H1 (cell line): ENCODE data around the gene IGF2BP3. TPM values are rescaled to one million over a fixed set of nuclear protein-coding genes. Genes with fewer than 3 reads are reported as not detected.

Source experiments
- CHD2 ChIP-seq: IDR thresholded peaks from 2 replicates; pipeline ENCODE4 v1.6.1; 2012; ENCODE audit warnings: low read length, improper control_type of control experiment
- polyA plus RNA-seq, 7 experiments: library from polyadenylated mRNA; depleted of rRNA in 3 of 7; stranded (reverse) in 5 of 7; unstranded in 2 of 7; fragments of >200 nt in 5 of 7; fragments of 200-250 nt in 2 of 7; gene quantifications; 1 replicate in 5 of 7; 2 replicates in 1 of 7; 4 replicates in 1 of 7; pipeline versions ENCODE4 v1.2.1 to v1.2.3, GENCODE V29; 2011 to 2013; ENCODE audit warnings: missing spikeins in 2 of 7, mixed read lengths in 2 of 7
- total RNA-seq: library from RNA; stranded (reverse); fragmentation: NEBNext Ultra II Directional; extraction: Animal tissue kit (Norgen Biotek cat#: 25700); gene quantifications from 2 replicates; pipeline ENCODE4 v1.2.1, GENCODE V29; 2021
- TF ChIP-seq, protein P1 (sequence below), 3 experiments: IDR thresholded peaks; 1 replicate in 2 of 3; 2 replicates in 1 of 3; pipeline versions ENCODE4 v1.5.1 to v1.6.1; 2011; ENCODE audit warnings: low read length in 3 of 3, mild to moderate bottlenecking in 3 of 3, inconsistent platforms in 2 of 3, low read depth in 1 of 3, moderate library complexity in 1 of 3; ENCODE audit not compliant: insufficient read depth in 1 of 3; ENCODE audit errors: control extremely low read depth in 1 of 3
- TF ChIP-seq, protein P2 (sequence below): IDR thresholded peaks from 2 replicates; pipeline ENCODE4 v1.6.1; 2011; ENCODE audit warnings: low read length, improper control_type of control experiment

Gene IGF2BP3
- total and polyA plus RNA-seq, 2 of the 8 experiments (the other 6 are each of a cell fraction or from before 2014, with no cell fraction given): 66.3 to 193 TPM

DNA sequence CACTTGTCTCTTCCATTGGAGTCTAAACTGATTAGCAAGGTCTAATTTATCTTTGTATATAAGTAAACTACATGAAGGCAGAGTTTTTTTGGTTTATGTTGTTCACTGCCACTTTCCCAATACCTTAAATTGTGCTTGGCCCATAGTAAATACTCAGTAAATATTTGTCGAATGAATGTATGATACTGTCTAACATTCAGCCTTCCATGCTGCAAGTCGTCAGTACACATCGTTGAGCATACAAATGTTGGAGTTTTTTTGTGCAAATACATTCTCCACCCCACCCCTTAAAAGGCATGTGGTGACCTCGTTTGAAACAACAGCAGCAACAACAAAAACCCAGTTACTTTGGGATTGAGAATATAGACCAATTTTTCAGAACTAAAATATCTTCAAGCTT is 17.4 kb upstream of the IGF2BP3 start (continued):
- TF ChIP-seq, protein P1, sequence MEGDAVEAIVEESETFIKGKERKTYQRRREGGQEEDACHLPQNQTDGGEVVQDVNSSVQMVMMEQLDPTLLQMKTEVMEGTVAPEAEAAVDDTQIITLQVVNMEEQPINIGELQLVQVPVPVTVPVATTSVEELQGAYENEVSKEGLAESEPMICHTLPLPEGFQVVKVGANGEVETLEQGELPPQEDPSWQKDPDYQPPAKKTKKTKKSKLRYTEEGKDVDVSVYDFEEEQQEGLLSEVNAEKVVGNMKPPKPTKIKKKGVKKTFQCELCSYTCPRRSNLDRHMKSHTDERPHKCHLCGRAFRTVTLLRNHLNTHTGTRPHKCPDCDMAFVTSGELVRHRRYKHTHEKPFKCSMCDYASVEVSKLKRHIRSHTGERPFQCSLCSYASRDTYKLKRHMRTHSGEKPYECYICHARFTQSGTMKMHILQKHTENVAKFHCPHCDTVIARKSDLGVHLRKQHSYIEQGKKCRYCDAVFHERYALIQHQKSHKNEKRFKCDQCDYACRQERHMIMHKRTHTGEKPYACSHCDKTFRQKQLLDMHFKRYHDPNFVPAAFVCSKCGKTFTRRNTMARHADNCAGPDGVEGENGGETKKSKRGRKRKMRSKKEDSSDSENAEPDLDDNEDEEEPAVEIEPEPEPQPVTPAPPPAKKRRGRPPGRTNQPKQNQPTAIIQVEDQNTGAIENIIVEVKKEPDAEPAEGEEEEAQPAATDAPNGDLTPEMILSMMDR (IDR thresholded peaks at IDR 0.05; ENCODE audit: control extremely low read depth in 1 of 3, insufficient read depth in 1 of 3, low read depth in 1 of 3, low read length in 3 of 3): no peak
- TF ChIP-seq, protein P2, sequence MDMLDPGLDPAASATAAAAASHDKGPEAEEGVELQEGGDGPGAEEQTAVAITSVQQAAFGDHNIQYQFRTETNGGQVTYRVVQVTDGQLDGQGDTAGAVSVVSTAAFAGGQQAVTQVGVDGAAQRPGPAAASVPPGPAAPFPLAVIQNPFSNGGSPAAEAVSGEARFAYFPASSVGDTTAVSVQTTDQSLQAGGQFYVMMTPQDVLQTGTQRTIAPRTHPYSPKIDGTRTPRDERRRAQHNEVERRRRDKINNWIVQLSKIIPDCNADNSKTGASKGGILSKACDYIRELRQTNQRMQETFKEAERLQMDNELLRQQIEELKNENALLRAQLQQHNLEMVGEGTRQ: no peak
- TF ChIP-seq CHD2: no peak
